Heart left ventricle (tissue), 13 donors: ENCODE data around the gene ACP4.

Experiments used
- POLR2A ChIP-seq, 2 donors: fragments of 450-650 bp; IDR thresholded peaks; one replicate each; pipeline ENCODE4 v1.6.1; 2017; ENCODE audit warnings: antibody characterized with exemption in 2 of 2, mild to moderate bottlenecking in 2 of 2, moderate library complexity in 2 of 2
- TF ChIP-seq, protein P1 (sequence below), 12 donors: fragments of 200-600 bp; sonication (generic) in 4 of 12; IDR thresholded peaks; one replicate each; pipeline versions ENCODE4 v1.5.0 to v1.8.0; 2018 to 2022; ENCODE audit warnings: antibody characterized with exemption in 12 of 12, mild to moderate bottlenecking in 5 of 12
- donor health status: ischemic (EF 13 %, LVEDD 7.1; RV severe dilation, severe dysfunction).
- donor health status: DM: no; HTN: yes; CAD: no.
- donor health status: DM: no; HTN: no; CAD: no.
- donor health status: ischemic (EF 25% LVEDD 6.9; RV normal size, moderate dysfunction).
- donor health status: ischemic (EF 25% LVEDD 5.7; RV mildly dilated, moderate dysfunction).
- donor health status: ischemic (EF 35%, LVEDD 5.7; RV mildly dilated, moderate dysfunction).
- donor health status: nonischemic (EF 11% LVEDD 7.7; RV severe dilation, severe dysfunction).
- donor health status: DM: yes; HTN: yes; CAD: no.
- donor health status: PGD.
- donor health status: ischemic (EF 29% LVEDD 5.4; RV normal size, mild dysfunction).
- donor health status: nonischemic (EF 23%, LVEDD 6.1; RV moderate dilation, normal function).

DNA sequence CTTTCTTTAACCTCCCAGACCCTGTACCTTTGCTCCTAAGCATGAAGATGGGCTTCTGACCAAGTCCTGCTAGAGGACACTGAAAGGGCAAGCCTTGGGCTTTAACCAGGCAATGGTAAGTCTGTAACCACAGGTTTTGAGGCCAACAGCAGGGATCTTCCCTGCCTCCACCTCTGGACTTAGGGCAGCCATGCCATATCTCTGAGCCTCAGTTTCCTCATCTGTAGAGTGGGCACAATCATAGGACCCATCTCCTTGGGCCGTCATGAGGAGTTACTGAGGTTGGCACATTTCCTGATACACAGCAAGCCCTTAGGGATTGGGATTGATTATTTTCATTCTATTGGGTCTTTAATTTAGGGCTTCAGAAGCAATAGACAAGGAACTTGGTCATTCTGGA lies 18.6 kb downstream of the ACP4 start:
- TF ChIP-seq, protein P1, sequence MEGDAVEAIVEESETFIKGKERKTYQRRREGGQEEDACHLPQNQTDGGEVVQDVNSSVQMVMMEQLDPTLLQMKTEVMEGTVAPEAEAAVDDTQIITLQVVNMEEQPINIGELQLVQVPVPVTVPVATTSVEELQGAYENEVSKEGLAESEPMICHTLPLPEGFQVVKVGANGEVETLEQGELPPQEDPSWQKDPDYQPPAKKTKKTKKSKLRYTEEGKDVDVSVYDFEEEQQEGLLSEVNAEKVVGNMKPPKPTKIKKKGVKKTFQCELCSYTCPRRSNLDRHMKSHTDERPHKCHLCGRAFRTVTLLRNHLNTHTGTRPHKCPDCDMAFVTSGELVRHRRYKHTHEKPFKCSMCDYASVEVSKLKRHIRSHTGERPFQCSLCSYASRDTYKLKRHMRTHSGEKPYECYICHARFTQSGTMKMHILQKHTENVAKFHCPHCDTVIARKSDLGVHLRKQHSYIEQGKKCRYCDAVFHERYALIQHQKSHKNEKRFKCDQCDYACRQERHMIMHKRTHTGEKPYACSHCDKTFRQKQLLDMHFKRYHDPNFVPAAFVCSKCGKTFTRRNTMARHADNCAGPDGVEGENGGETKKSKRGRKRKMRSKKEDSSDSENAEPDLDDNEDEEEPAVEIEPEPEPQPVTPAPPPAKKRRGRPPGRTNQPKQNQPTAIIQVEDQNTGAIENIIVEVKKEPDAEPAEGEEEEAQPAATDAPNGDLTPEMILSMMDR (IDR thresholded peaks at IDR 0.05), result no peak
- no peak for TF ChIP-seq POLR2A (IDR thresholded peaks at IDR 0.05)
